GM23338 (cell line): ENCODE data around the gene SORCS3. TPM values are rescaled to one million over a fixed set of nuclear protein-coding genes. Genes with fewer than 3 reads are reported as not detected.
A peak's percentile ranks its signal among the peaks of the same experiment; 100 is the strongest.

Experiments used
- ATAC-seq: fragments of 200-7000 bp; cut with Tn5 transposase; 3 replicates; pipeline ENCODE4 v1.9.1; 2020
- DNase-seq: peaks from one replicate; pipeline ENCODE4 v3.0.0-alpha.2; 2015; ENCODE audit warnings: low spot score
- H2AFZ ChIP-seq: fragments of 200-600 bp; sonication (generic); 2 replicates; pipeline ENCODE4 v1.8.0; 2016; ENCODE audit warnings: antibody characterized with exemption, mild to moderate bottlenecking, moderate library complexity
- H3F3A ChIP-seq: fragments of 200-600 bp; sonication (generic); replicated peaks from 2 replicates; pipeline ENCODE4 v1.8.0; 2017; ENCODE audit warnings: antibody characterized with exemption, mixed run types, low read depth
- H3K27ac ChIP-seq: fragments of 200-600 bp; sonication (generic); 2 replicates; pipeline ENCODE4 v1.6.1; 2016; ENCODE audit warnings: low read depth
- H3K27me3 ChIP-seq: fragments of 200-600 bp; sonication (generic); 2 replicates; pipeline ENCODE4 v1.8.0; 2016; ENCODE audit warnings: mild to moderate bottlenecking, mixed run types, moderate library complexity; ENCODE audit not compliant: insufficient read depth
- H3K36me3 ChIP-seq: fragments of 200-600 bp; sonication (generic); 2 replicates; pipeline ENCODE4 v1.8.0; 2016; ENCODE audit warnings: mild to moderate bottlenecking; ENCODE audit not compliant: insufficient read depth
- H3K4me1 ChIP-seq: fragments of 200-600 bp; sonication (generic); 2 replicates; pipeline ENCODE4 v1.8.0; 2016; ENCODE audit warnings: mild to moderate bottlenecking, moderate library complexity; ENCODE audit not compliant: insufficient read depth
- H3K4me2 ChIP-seq: fragments of 200-600 bp; sonication (generic); 2 replicates; pipeline ENCODE4 v1.7.1; 2017; ENCODE audit warnings: mixed run types
- H3K4me3 ChIP-seq: fragments of 200-600 bp; sonication (generic); 2 replicates; pipeline ENCODE4 v1.6.1; 2016; ENCODE audit warnings: mixed run types
- H3K79me2 ChIP-seq: fragments of 200-600 bp; sonication (generic); replicated peaks from 2 replicates; pipeline ENCODE4 v1.8.0; 2017; ENCODE audit warnings: mild to moderate bottlenecking; ENCODE audit not compliant: insufficient read depth
- H3K9me2 ChIP-seq: fragments of 200-600 bp; sonication (generic); 2 replicates; pipeline ENCODE4 v1.8.0; 2017; ENCODE audit not compliant: insufficient read depth
- H4K20me1 ChIP-seq: fragments of 200-600 bp; sonication (generic); replicated peaks from 2 replicates; pipeline ENCODE4 v1.8.0; 2017; ENCODE audit warnings: mild to moderate bottlenecking; ENCODE audit not compliant: insufficient read depth
- H3K27ac Mint-ChIP-seq: 2 replicates; pipeline ENCODE4 v1.8.0; 2020; ENCODE audit warnings: inconsistent platforms, mild to moderate bottlenecking, moderate library complexity, mixed read lengths
- H3K27me3 Mint-ChIP-seq: 3 replicates; pipeline ENCODE4 v1.8.0; 2022; ENCODE audit warnings: low read depth, mild to moderate bottlenecking, moderate library complexity, mixed read lengths, inconsistent platforms; ENCODE audit not compliant: insufficient read depth, poor library complexity
- H3K36me3 Mint-ChIP-seq: 3 replicates; pipeline ENCODE4 v1.8.0; 2021; ENCODE audit warnings: low read depth, mild to moderate bottlenecking, inconsistent platforms, moderate library complexity, mixed read lengths
- H3K4me1 Mint-ChIP-seq: 3 replicates; pipeline ENCODE4 v1.8.0; 2020; ENCODE audit warnings: mild to moderate bottlenecking, inconsistent platforms, mixed read lengths
- H3K4me3 Mint-ChIP-seq: 3 replicates; pipeline ENCODE4 v1.8.0; 2021; ENCODE audit warnings: moderate library complexity, mild to moderate bottlenecking, inconsistent platforms, mixed read lengths
- H3K9me3 Mint-ChIP-seq: 3 replicates; pipeline ENCODE4 v1.8.0; 2020; ENCODE audit warnings: moderate library complexity, mild to moderate bottlenecking, inconsistent platforms, mixed read lengths
- CREB1 ChIP-seq: fragments of 250-450 bp; sonication (Bioruptor Pico); IDR thresholded peaks from 2 replicates; pipeline ENCODE4 v1.5.0; 2020; ENCODE audit warnings: low read depth, mild to moderate bottlenecking, moderate library complexity
- CTCF ChIP-seq, 2 experiments: fragments of 200-600 bp in 1 of 2; sonication (generic) in 1 of 2; conservative IDR thresholded peaks; 2 replicates each; pipeline versions ENCODE4 v1.5.1 to v1.6.1; 2016 to 2017; ENCODE audit warnings: antibody characterized with exemption in 2 of 2, low read depth in 2 of 2, mild to moderate bottlenecking in 2 of 2, moderate library complexity in 1 of 2
- ETS1 ChIP-seq: IDR thresholded peaks from 2 replicates; pipeline ENCODE4 v1.6.1; 2016; ENCODE audit warnings: antibody characterized with exemption
- EZH2 ChIP-seq: fragments of 200-600 bp; sonication (generic); IDR thresholded peaks from one replicate; pipeline ENCODE4 v1.8.0; 2017; ENCODE audit warnings: antibody characterized with exemption, mild to moderate bottlenecking, low read depth; ENCODE audit not compliant: unreplicated experiment
- EZH2phosphoT487 ChIP-seq: fragments of 200-600 bp; sonication (generic); IDR thresholded peaks from one replicate; pipeline ENCODE4 v1.8.1; 2018; ENCODE audit warnings: antibody characterized with exemption; ENCODE audit not compliant: unreplicated experiment
- JUNB ChIP-seq: IDR thresholded peaks from one replicate; pipeline ENCODE4 v1.6.1; 2016; ENCODE audit warnings: antibody characterized with exemption; ENCODE audit not compliant: unreplicated experiment
- NANOG ChIP-seq: IDR thresholded peaks from 2 replicates; pipeline ENCODE4 v1.6.1; 2016; ENCODE audit warnings: antibody characterized with exemption, borderline replicate concordance
- POLR2AphosphoS5 ChIP-seq: IDR thresholded peaks from 2 replicates; pipeline ENCODE4 v1.6.1; 2016; ENCODE audit warnings: antibody characterized with exemption, low read depth
- REST ChIP-seq: IDR thresholded peaks from one replicate; pipeline ENCODE4 v1.6.1; 2018; ENCODE audit warnings: antibody characterized with exemption; ENCODE audit not compliant: unreplicated experiment
- STAT1 ChIP-seq: IDR thresholded peaks from one replicate; pipeline ENCODE4 v1.6.1; 2016; ENCODE audit warnings: antibody characterized with exemption; ENCODE audit not compliant: unreplicated experiment
- ZNF114 ChIP-seq: fragments of 250-450 bp; sonication (Bioruptor Pico); IDR thresholded peaks from 2 replicates; pipeline ENCODE4 v1.5.0; 2020; ENCODE audit warnings: mild to moderate bottlenecking, moderate library complexity
- ZNF331 ChIP-seq: fragments of 250-450 bp; sonication (Bioruptor Pico); IDR thresholded peaks from 2 replicates; pipeline ENCODE4 v1.5.0; 2020; ENCODE audit warnings: low read depth, mild to moderate bottlenecking, moderate library complexity
- polyA plus RNA-seq: library from polyadenylated mRNA; unstranded; fragments of >200 nt; fragmentation: Nextera tagmentation; extraction: Ambion mirVana; gene quantifications from 2 replicates; pipeline ENCODE4 v1.2.1, GENCODE V29; 2016
- total RNA-seq: library from RNA; depleted of rRNA; stranded (reverse); fragments of >200 nt; shearing (Covaris generic); gene quantifications from 2 replicates; pipeline ENCODE4 v1.2.3, GENCODE V29; 2014

Gene SORCS3
- total and polyA plus RNA-seq, 2 experiments from 2014 or later: 0.37 to 1.4 TPM

- Histone ChIP-seq H3K79me2 (no peaks in the 10 kb centered on the region), H3K4me3 (no peak overlapping the region), H3K9me2 (peaks cover 7% of the 10 kb centered on the region), H4K20me1 (no peaks in the 10 kb centered on the region), H3F3A (no peaks in the 10 kb centered on the region), H3K27me3 (no peaks in the 10 kb centered on the region), H3K27ac (no peak overlapping the region), H3K4me1 (peaks cover 28% of the 10 kb centered on the region), H3K4me2 (peak overlapping the region; percentile 59), H2AFZ (no peak overlapping the region), H3K36me3 (no peaks in the 10 kb centered on the region)
- DNase-seq (no peak), ATAC-seq (no peak)
- Mint-ChIP-seq H3K27ac (no peak overlapping the region), H3K9me3 (no peaks in the 10 kb centered on the region), H3K36me3 (no peaks in the 10 kb centered on the region), H3K4me3 (no peak overlapping the region), H3K27me3 (no peaks in the 10 kb centered on the region), H3K4me1 (peaks cover 23% of the 10 kb centered on the region)
- no peak for TF ChIP-seq STAT1
These were observed 382.4 kb downstream of the SORCS3 start for GRCh38 chr10:105023211-105024111.

- TF ChIP-seq CTCF (conservative IDR thresholded peaks at IDR 0.05; ENCODE audit: low read depth in 2 of 2): 0 out of 4 replicates have a peak, but pooled peaks of 1 of the 2 experiments have one; percentile 8
- TF ChIP-seq CREB1 (CRISPR knock-in tag): no peak
- TF ChIP-seq EZH2: no peak
- TF ChIP-seq ZNF114: no peak
- TF ChIP-seq STAT1: no peak
- no peak overlapping the region for H3K27ac ChIP-seq
- peak; percentile 52 for ATAC-seq
- peaks cover 10% of the 10 kb centered on the region for H3K9me2 ChIP-seq
- H3K79me2 ChIP-seq: no peaks in the 10 kb centered on the region
- H3K27me3 Mint-ChIP-seq: no peaks in the 10 kb centered on the region
- H4K20me1 ChIP-seq: no peaks in the 10 kb centered on the region
- no peak overlapping the region for H3K27ac Mint-ChIP-seq
- H3F3A ChIP-seq: no peaks in the 10 kb centered on the region
- H3K36me3 Mint-ChIP-seq: no peaks in the 10 kb centered on the region
- no peaks in the 10 kb centered on the region for H3K9me3 Mint-ChIP-seq
- no peaks in the 10 kb centered on the region for H3K27me3 ChIP-seq
- H3K4me1 Mint-ChIP-seq: peaks cover 26% of the 10 kb centered on the region
- peak; percentile 25 for DNase-seq
- H3K4me1 ChIP-seq: peaks cover 28% of the 10 kb centered on the region
- H2AFZ ChIP-seq: no peak overlapping the region
- no peaks in the 10 kb centered on the region for H3K36me3 ChIP-seq
- H3K4me3 ChIP-seq: no peak overlapping the region
- H3K4me3 Mint-ChIP-seq: no peak overlapping the region
- H3K4me2 ChIP-seq: peak overlapping the region; percentile 25; the same call in 1 of the 2 replicates
These were observed 383.1 kb downstream of the SORCS3 start for GRCh38 chr10:105024184-105024583.

- Mint-ChIP-seq H3K9me3 (no peaks in the 10 kb centered on the region), H3K27me3 (no peaks in the 10 kb centered on the region)
- peak overlapping the region; percentile 49; the same call in 1 of the 2 replicates for H2AFZ ChIP-seq
- TF ChIP-seq EZH2phosphoT487: no peak
- no peak for TF ChIP-seq REST
- no peak for TF ChIP-seq POLR2AphosphoS5
- no peak for TF ChIP-seq NANOG
- no peak for TF ChIP-seq JUNB
- TF ChIP-seq ZNF331 (CRISPR knock-in tag): no peak
- no peak for TF ChIP-seq CREB1 (CRISPR knock-in tag)
- TF ChIP-seq ZNF114: no peak
- no peak for TF ChIP-seq ETS1
These were observed 384.0 kb downstream of the SORCS3 start for GRCh38 chr10:105025092-105025491.

More at GRCh38 chr10:105025092-105025491, 384.0 kb downstream of the SORCS3 start:
- Mint-ChIP-seq H3K36me3 (no peaks in the 10 kb centered on the region), H3K27ac (no peak overlapping the region; the same call in 1 of the 2 replicates), H3K4me1 (peaks cover 26% of the 10 kb centered on the region), H3K4me3 (no peak overlapping the region)
- peak; percentile 58 for ATAC-seq
- Histone ChIP-seq H3K4me2 (0 out of 2 replicates have a peak overlapping the region, but pooled peaks have one; percentile 25), H3K27ac (peak overlapping the region; percentile 33; the same call in 1 of the 2 replicates), H3K9me2 (peaks cover 19% of the 10 kb centered on the region), H3K27me3 (no peaks in the 10 kb centered on the region), H3K4me1 (peaks cover 28% of the 10 kb centered on the region), H3F3A (no peaks in the 10 kb centered on the region), H3K4me3 (no peak overlapping the region), H3K79me2 (no peaks in the 10 kb centered on the region), H3K36me3 (no peaks in the 10 kb centered on the region), H4K20me1 (no peaks in the 10 kb centered on the region)
- DNase-seq: peak; percentile 5
